Loucy (cell line): ENCODE results near the gene PKNOX2.

Experiments
- EZH2phosphoT487 ChIP-seq: fragments of 200-600 bp; IDR thresholded peaks from 2 replicates; pipeline ENCODE4 v1.6.1; 2018; ENCODE audit warnings: antibody characterized with exemption, mild to moderate bottlenecking, moderate library complexity, borderline replicate concordance
- TF ChIP-seq, protein P1 (sequence below): fragments of 200-600 bp; sonication (generic); conservative IDR thresholded peaks from 2 replicates; pipeline ENCODE4 v1.5.1; 2014; ENCODE audit warnings: mild to moderate bottlenecking, antibody characterized with exemption, low read length

GRCh38 chr11:125183641-125184040, 19.1 kb downstream of the PKNOX2 start:
- TF ChIP-seq, protein P1, sequence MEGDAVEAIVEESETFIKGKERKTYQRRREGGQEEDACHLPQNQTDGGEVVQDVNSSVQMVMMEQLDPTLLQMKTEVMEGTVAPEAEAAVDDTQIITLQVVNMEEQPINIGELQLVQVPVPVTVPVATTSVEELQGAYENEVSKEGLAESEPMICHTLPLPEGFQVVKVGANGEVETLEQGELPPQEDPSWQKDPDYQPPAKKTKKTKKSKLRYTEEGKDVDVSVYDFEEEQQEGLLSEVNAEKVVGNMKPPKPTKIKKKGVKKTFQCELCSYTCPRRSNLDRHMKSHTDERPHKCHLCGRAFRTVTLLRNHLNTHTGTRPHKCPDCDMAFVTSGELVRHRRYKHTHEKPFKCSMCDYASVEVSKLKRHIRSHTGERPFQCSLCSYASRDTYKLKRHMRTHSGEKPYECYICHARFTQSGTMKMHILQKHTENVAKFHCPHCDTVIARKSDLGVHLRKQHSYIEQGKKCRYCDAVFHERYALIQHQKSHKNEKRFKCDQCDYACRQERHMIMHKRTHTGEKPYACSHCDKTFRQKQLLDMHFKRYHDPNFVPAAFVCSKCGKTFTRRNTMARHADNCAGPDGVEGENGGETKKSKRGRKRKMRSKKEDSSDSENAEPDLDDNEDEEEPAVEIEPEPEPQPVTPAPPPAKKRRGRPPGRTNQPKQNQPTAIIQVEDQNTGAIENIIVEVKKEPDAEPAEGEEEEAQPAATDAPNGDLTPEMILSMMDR = no peak
- no peak for TF ChIP-seq EZH2phosphoT487
